Stimulated activated CD8-positive, alpha-beta memory T cell treated with anti-CD3 and anti-CD28 coated beads, Interleukin-2, amount 100 ng/mL, for 48 hours (primary cell): ENCODE measurements around the gene C1QTNF9B.
"Not testable (repeated sequence)": the region's sequence is repeated elsewhere in the genome, so short reads cannot be mapped to it uniquely, and the experiment has no call there.

ENCODE experiments used
- DNase-seq, 2 donors: peaks; one replicate each; pipeline ENCODE4 v3.0.0-alpha.2; 2020; ENCODE audit warnings: low read depth in 2 of 2

Gene C1QTNF9B

GRCh38 chr13:23897452-23897919 is at the start of gene C1QTNF9B:
Gene C1QTNF9B, minus strand, starts transcription at chr13:23897502.
- DNase-seq = not testable (repeated sequence)

GRCh38 chr13:23946900-23947299 is 49.6 kb upstream of the C1QTNF9B start:
- DNase-seq = no peak

DNA sequence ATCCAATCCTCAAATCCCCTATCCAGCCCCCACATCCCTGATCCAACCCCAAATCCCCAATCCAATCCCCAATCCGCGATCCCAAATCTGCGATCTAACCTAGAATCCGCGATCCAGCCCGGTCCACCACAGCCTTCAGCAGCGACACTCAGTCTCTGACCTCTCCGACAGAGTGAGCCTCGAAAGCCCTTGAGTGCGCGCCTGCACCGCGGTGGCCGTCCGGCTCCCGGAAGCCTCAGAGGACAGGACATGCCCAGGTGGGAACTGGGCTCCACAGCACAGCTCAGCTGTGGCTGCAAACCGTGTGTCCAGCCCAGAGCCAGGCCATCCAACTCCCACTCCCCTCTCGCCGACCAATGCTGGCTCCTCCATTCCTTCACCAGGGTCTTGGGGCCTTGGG is 48.8 kb upstream of the C1QTNF9B start:
- DNase-seq = no peak

GRCh38 chr13:23945612-23946011 is 48.3 kb upstream of the C1QTNF9B start:
- no peak for DNase-seq

DNA sequence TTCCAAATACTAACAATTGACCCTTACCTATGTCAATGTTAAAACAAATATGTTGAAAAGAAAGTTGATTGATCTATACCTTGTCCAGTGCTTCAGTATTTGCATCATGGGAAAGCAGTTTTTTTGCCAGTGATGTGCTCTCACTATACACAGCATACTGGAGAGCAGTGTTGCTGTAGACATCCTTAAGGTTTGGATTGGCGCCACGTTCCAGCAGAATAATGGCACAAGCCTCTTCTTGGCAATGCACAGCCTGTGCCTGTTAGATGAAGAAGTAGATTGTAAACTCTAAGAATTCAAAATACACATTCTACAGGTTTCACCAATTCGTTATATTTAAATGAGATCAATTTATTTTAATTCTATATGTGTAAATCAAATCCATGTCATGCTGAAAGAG is 43.9 kb upstream of the C1QTNF9B start:
- DNase-seq = no peak

- DNase-seq = not testable (repeated sequence)
Observed at GRCh38 chr13:23939666-23940065, 42.4 kb upstream of the C1QTNF9B start.

DNA sequence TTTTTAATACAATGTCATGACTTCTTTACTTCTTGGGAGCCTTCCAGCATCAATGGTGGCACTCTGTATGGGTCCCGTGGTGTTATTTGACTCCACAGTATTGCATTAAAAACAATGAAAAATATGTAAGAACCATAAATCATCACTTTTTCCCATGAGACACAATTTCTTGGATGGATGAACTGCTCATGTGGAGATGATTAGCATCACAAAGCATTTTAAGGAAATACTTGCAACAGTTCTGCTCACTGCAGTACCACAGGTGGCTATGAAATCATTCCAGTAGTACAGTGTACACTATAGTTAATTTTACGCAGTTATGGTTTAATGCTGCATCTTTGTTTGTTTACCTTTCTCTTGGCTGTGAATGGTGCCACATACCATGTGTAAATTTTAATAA is 37.2 kb upstream of the C1QTNF9B start:
- no peak for DNase-seq

DNA sequence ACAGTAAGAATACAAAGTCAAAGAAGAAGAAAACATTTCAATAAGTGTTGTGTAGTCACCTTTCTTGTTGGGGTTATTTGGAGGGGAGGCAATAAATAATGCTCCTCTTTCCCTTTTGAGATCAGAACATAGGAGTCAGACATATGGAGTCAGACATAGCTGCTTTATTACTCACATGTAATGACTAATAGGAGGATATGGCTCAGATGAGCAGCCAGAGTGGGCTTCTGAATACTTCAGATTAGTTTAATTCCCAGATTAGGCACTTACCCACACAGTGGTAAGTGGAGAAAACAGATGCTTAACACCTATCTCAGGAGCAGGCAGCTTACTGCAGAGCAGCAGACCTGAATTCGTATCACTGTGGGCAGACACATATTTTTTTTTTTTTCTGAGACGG is 31.7 kb upstream of the C1QTNF9B start:
- DNase-seq = no peak

DNA sequence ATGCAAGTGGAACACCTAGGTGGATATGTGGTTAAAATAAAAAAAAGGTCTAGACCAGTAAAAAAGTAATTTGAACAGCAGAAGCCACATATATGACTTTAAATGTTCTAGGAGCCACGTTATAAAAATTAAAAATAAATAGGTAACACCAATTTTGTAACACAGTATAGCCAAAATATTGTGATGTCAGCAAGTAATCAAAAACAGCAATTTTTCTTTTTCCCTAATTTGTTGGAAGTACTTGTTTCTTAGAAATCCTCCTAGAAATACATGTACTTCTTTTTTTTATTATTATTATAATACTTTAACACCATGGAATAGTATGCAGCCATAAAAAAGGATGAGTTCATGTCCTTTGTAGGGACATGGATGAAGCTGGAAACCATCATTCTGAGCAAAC is 25.7 kb upstream of the C1QTNF9B start:
- no peak for DNase-seq

DNA sequence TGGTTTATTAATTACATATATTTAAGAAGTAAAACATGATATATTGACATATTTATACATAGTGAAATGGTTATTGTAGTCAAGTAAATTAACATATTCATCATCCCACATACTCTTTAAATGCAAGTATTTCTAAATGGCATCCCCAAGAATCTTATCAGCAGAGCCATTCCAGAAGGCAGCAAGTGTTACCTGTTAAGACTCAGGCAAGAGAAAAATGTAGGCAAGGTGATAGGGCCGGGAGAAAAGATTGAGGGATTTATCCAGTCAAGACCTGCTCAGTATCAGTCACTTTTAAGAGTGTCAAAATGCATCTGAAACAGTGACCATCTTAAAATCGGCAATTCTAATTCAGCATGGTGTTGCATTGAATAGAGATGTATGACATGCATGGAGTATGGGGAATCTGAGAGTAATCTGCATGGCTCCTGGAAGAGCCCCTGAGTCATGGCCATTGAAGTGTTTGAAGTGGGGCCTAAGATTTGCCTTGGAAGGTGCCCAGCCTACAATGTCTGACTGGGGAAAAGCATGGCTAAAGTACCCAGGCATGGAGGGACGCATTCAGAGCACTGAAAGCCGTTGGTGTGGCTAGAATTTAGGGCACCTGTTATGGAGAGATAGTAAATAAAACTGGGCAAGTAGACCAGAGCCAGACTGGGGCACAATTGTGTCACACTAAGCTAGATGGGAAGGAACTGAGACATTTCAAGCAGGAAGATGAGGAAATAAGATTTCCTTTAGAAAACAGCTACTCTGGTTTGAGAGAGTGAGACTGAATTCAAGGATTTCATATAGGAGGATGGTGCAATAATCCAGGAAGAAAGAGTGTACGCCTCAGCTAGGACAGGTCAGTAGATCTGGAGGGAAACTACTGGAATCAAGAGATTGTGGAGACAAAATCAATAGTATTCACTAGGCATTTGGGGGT is 25.0 kb upstream of the C1QTNF9B start:
- DNase-seq = no peak

- DNase-seq = no peak
Observed at GRCh38 chr13:23921451-23921888, 24.2 kb upstream of the C1QTNF9B start.

- no peak for DNase-seq
Observed at GRCh38 chr13:23919006-23919405, 21.7 kb upstream of the C1QTNF9B start.

- DNase-seq = no peak
Observed at GRCh38 chr13:23918208-23918607, 20.9 kb upstream of the C1QTNF9B start.

GRCh38 chr13:23915308-23915707 is 18.0 kb upstream of the C1QTNF9B start:
- DNase-seq = no peak

DNA sequence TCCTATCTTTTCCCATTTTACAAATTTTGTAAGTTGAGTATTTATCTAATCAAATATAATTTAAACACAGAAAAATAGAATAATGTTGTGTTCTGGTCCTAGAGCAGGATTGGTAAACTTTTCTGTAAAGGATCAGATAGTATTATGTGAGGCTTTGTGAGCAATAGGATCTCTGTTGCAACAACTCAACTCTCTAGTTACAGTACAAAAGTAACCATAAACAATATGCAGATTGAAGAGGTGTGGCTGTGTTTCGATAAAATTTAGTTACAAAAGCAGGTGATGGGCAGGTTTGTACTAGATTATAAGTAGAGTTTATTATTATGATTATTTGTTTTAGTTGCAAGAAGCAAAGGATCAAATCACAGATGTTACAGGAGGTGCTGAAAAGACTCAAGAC is 15.2 kb upstream of the C1QTNF9B start:
- no peak for DNase-seq

- no peak for DNase-seq
Observed at GRCh38 chr13:23909606-23910005, 12.3 kb upstream of the C1QTNF9B start.

- no peak for DNase-seq
Observed at GRCh38 chr13:23905766-23906165, 8.5 kb upstream of the C1QTNF9B start.

- no peak for DNase-seq
Observed at GRCh38 chr13:23903906-23904280, 6.6 kb upstream of the C1QTNF9B start.

DNA sequence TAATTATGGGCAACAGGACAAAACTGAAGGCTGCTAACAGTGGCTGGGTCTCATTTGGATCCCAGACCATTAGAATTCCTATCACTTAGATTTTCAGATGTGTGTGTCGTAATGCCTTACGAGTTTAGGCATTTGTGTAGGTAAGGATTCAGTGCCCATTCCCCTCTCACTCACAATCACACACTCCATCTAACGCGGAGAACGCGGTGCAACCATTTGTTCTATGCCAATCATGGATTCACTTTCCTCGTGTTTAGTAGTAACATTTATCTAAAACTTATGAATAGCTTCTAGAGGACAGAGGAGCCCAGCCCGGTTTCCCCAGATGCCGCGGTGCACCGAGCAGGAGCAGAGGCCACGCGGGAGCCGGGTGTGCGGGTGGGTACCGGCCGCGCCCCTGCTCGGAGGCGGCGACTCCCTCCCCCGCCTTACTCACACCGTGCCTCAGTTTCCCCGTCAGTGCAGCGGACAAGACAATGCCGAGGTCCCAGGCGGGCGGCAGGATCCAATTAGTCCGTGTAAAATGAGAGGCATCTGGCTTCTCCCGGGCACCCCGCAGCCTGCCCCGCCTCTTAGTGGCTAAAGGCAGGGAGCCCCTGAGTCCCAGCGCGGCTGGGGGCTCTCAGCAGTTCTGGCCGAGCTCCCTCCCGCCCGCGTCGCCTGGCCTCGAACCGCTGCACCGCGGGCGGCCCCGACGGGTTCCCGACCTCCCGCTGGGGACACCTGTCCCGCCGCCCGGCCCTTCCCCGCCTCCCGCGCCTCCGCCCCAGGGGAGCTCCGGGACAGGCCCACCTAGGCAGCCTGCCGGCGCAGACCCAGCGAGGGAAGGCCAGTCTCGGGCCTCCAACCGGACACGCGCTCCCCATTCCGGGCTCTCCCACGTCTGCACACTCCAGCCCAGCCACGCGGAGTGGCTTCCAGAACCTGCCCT is 5.9 kb upstream of the C1QTNF9B start:
- no peak for DNase-seq

DNA sequence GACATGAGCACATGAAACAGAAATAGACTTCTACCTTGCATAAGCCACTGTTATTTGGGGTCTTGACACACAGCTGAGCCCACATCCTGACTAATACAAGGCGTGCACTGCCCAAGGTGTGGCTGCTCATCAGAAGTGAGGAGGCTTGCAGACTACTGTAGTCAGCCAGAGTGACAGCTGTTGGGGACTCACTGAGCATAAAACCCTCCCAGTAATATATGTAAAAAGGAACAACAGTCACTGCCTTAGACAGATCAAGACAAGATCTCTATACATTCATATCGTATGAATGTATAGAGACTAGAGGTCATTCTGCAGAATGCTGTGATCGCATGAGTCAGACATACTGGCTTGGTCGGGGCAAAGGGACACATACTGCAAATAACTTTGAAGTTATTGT is 4.1 kb upstream of the C1QTNF9B start:
- DNase-seq = no peak

GRCh38 chr13:23899555-23899954 is 2.3 kb upstream of the C1QTNF9B start:
- DNase-seq = no peak

GRCh38 chr13:23898101-23898500 is 799 bp upstream of the C1QTNF9B start:
- DNase-seq = no peak
